IPS-20b (cell line): Measurements from ENCODE around the gene GDPD3.
"Not testable (repeated sequence)": the region's sequence is repeated elsewhere in the genome, so short reads cannot be mapped to it uniquely, and the experiment has no call there.

Experiments used
- H3K27ac ChIP-seq: one replicate; pipeline ENCODE4 v1.5.1; 2013; ENCODE audit warnings: low read length
- H3K27me3 ChIP-seq: 2 replicates; pipeline ENCODE4 v1.6.1; 2013; ENCODE audit warnings: mild to moderate bottlenecking, low read length, inconsistent platforms; ENCODE audit not compliant: insufficient read depth
- H3K36me3 ChIP-seq: 2 replicates; pipeline ENCODE4 v1.6.1; 2013; ENCODE audit warnings: low read depth, mild to moderate bottlenecking, inconsistent platforms, low read length, moderate library complexity; ENCODE audit not compliant: insufficient read depth
- H3K4me1 ChIP-seq: 2 replicates; pipeline ENCODE4 v1.6.1; 2013; ENCODE audit warnings: mild to moderate bottlenecking, control low read depth, inconsistent platforms, low read length, moderate library complexity; ENCODE audit not compliant: insufficient read depth
- H3K4me3 ChIP-seq: 2 replicates; pipeline ENCODE4 v1.5.1; 2013; ENCODE audit warnings: mild to moderate bottlenecking, low read length, inconsistent platforms
- H3K9ac ChIP-seq: 2 replicates; pipeline ENCODE4 v1.6.1; 2013; ENCODE audit warnings: low read depth, mild to moderate bottlenecking, inconsistent platforms, low read length, moderate library complexity
- H3K9me3 ChIP-seq: 2 replicates; pipeline ENCODE4 v1.6.1; 2013; ENCODE audit warnings: mild to moderate bottlenecking, low read depth, low read length, inconsistent platforms; ENCODE audit not compliant: insufficient read depth

GDPD3 gene

DNA sequence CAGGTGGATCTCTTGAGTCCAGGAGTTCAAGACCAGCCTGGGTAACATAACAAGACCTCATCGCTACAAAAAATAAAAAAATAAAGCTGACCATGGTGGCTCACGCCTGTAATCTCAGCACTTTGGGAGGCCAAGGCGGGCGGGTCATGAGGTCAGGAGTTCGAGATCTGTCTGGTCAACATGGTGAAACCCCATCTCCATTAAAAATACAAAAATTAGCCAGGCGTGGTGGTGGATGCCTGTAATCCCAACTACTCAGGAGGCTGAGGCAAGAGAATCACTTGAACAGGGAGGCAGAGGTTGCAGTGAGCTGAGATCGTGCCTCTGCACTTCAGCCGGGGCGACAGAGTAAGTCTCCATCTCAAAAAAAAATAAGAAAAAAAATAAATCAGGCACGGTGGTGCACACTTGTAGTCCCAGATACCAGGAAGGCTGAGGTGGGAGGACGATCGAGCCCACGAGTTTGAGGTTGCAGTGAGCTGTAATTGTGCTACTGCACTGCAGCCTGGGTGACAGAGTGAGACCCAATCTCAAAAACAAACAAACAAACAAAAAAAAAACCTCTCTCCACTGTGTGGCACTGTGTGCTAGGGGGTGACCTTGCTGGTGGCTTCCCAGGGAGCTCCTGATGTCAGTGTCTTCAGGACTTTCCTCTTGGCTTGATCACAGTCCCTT is 29.5 kb upstream of the GDPD3 start:
- H3K27ac ChIP-seq: no peak overlapping the region
- no peak overlapping the region for H3K9ac ChIP-seq

DNA sequence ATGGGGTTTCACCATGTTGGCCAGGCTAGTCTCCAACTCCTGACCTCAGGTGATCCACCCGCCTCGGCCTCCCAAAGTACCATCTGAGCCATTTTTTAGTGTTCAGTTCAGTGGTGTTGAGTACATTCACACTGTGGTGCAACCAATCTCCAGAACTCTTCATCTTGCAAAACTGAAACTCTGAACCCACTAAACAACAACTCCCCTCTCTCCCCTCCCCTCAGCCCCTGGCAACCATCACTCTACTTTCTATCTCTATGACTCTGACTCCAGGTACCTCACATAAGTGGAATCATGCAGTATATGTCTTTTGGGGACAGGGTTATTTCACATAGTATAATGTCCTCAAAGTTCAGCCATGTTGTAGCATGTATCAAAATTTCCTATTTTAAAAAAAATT is 28.4 kb upstream of the GDPD3 start:
- Histone ChIP-seq H3K4me3 (no peak overlapping the region), H3K9me3 (no peaks in the 10 kb centered on the region), H3K36me3 (no peaks in the 10 kb centered on the region), H3K9ac (no peak overlapping the region), H3K4me1 (no peaks in the 10 kb centered on the region), H3K27me3 (no peaks in the 10 kb centered on the region), H3K27ac (no peak overlapping the region)

More for the DNA sequence above, 29.5 kb upstream of the GDPD3 start:
- Histone ChIP-seq H3K4me3 (no peak overlapping the region), H3K27me3 (no peaks in the 10 kb centered on the region), H3K4me1 (no peaks in the 10 kb centered on the region), H3K9me3 (no peaks in the 10 kb centered on the region), H3K36me3 (no peaks in the 10 kb centered on the region)

DNA sequence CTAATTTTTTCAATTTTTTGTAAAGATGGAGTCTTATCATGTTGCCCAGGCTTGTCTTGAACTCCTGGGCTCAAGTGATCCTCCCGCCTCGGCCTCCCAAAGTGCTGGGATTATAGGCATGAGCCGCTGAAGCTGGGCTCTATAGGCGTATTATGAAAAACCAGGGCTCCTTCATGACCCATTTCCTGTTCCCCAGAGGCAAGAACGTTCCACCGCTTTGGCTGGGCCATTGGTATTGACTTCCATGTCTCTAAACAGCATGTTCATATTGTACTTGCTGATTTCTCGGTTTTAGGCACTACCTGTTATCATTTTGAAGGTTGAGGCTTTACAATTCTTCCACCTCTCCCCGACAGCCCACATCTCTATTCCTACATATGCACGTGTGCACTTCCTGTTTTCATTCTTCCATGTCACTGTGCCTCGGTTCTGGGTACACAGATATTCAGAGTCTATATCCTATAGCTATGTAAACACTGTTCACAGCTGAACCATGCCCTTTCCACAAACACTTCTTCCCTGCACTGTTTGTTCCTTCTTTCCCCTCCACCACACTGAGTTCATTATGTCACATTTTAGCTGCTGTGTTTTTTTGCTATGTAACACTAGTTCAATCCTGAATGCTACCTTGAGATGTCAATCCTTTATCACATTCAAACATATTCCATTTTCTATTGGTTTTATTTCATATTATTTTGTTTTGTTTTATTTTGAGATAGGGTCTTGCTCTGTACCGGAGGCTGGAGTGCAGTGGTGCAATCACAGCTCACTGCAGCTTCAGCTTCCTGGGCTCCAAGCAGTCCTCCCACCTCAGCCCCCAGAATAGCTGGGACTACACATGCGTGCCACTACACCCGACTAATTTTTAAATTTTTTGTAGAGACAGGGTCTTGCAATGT is 26.5 kb upstream of the GDPD3 start:
- H3K9me3 ChIP-seq: no peaks in the 10 kb centered on the region
- H3K4me1 ChIP-seq: no peaks in the 10 kb centered on the region
- no peak overlapping the region for H3K27ac ChIP-seq
- no peaks in the 10 kb centered on the region for H3K27me3 ChIP-seq
- no peak overlapping the region for H3K9ac ChIP-seq
- no peak overlapping the region for H3K4me3 ChIP-seq
- H3K36me3 ChIP-seq: no peaks in the 10 kb centered on the region

DNA sequence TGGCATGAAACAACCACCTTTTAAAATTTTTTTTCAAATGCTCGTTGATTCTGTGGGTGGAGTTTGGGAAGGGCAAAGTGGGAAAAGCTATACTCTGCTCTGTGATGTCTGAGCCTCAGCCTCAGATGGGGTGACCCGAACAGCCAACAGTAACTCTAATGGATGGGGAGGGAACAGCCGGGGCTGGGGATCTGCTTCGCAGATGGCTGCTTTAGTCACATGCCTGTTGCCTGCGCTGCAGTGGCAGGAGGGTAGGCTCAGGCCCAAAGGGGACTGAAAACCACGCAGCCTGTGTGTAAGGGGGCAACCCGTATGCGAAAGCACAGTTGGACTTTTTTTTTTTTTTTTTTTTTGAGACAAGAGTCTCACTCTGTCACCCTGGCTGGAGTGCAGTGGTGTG is 24.6 kb upstream of the GDPD3 start:
- Histone ChIP-seq H3K9ac (no peak overlapping the region), H3K27ac (no peak overlapping the region), H3K27me3 (no peaks in the 10 kb centered on the region)

DNA sequence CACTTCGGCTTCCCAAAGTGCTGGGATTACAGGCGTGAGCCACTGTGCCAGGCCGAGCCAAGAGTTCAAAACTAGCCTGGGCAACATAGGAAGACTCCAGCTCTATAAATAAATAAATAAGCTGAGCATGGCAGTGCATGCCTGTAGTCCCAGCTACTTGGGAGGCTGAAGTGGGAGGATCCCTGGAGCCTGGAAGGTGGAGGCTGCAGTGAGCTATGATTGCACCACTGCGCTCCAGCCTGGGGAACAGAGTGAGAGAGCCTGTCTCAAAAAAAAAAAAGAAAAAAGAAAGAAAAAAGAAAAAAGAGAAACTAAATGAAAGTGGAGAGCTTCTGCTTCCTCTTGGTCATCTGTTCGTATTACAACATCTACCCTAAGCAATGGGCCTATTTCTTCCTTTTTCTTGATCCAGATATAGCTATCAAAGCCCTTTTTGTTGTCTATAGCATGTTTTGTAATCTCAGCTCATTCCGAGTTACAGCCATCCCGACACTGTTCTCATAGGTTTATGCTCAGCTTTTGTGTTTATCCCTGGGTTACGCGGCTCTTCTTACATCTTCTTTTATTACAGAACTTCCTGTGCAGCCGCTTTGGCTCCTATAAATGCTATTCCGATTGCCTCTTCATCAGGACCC is 23.8 kb upstream of the GDPD3 start:
- H3K9me3 ChIP-seq: no peaks in the 10 kb centered on the region
- no peaks in the 10 kb centered on the region for H3K4me1 ChIP-seq
- H3K36me3 ChIP-seq: no peaks in the 10 kb centered on the region
- H3K4me3 ChIP-seq: no peak overlapping the region
- no peak overlapping the region for H3K9ac ChIP-seq
- H3K27me3 ChIP-seq: no peaks in the 10 kb centered on the region
- H3K27ac ChIP-seq: no peak overlapping the region

More for the DNA sequence above, 24.6 kb upstream of the GDPD3 start:
- Histone ChIP-seq H3K36me3 (no peaks in the 10 kb centered on the region), H3K4me1 (no peaks in the 10 kb centered on the region), H3K9me3 (no peaks in the 10 kb centered on the region), H3K4me3 (no peak overlapping the region)

DNA sequence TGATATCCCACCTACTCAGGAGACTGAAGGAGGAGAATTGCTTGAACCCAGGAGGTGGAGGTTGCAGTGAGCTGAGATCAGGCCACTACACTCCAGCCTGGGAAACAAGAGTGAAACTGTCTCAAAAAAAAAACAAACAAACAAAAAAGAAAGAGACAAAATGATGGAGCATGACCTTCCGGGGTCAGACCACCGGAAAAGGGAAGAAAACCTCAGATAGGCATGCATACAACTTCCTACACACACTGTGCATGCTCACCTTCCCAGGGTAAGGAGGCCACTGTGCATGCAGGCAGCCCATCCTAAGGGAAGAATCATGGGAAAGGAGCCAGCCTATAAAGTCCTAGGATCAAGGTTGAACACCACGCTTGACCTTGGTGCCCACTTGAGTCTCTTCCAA is 19.3 kb upstream of the GDPD3 start:
- no peak overlapping the region for H3K27ac ChIP-seq
- no peaks in the 10 kb centered on the region for H3K27me3 ChIP-seq
- no peak overlapping the region for H3K4me3 ChIP-seq
- H3K36me3 ChIP-seq: no peaks in the 10 kb centered on the region
- H3K9ac ChIP-seq: no peak overlapping the region
- no peaks in the 10 kb centered on the region for H3K9me3 ChIP-seq
- no peaks in the 10 kb centered on the region for H3K4me1 ChIP-seq

DNA sequence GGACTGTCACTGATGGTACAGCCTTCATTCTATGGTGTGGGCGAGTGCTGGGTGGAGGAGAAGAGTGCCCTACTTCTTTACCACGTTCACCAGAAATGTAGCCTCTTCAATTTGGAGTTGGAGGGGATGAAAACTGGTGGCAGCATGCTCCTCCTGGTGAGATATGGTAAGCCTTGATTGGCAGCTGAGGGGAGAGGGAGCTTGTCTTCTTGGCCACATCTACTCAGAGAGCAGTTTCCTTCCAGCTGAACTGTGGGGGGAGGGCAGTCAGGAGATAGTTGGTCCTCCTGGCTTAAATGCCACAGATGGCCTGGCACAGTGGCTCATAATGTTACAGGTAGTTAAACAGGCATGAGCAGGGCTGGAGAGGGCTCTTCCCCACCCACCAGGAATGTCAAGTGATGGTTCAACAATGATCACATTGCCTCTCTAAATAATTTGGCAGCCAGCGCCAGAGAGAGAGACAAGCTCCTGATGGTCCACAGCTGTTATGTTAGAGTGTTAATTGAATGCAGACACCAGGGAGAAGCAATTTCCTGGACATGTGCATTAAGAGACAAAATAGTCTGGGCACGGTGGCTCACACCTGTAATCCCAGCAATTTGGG is 18.6 kb upstream of the GDPD3 start:
- H3K27me3 ChIP-seq: no peaks in the 10 kb centered on the region
- no peak overlapping the region for H3K9ac ChIP-seq
- H3K27ac ChIP-seq: no peak overlapping the region
- H3K4me3 ChIP-seq: no peak overlapping the region
- no peaks in the 10 kb centered on the region for H3K4me1 ChIP-seq
- H3K36me3 ChIP-seq: no peaks in the 10 kb centered on the region
- H3K9me3 ChIP-seq: no peaks in the 10 kb centered on the region

DNA sequence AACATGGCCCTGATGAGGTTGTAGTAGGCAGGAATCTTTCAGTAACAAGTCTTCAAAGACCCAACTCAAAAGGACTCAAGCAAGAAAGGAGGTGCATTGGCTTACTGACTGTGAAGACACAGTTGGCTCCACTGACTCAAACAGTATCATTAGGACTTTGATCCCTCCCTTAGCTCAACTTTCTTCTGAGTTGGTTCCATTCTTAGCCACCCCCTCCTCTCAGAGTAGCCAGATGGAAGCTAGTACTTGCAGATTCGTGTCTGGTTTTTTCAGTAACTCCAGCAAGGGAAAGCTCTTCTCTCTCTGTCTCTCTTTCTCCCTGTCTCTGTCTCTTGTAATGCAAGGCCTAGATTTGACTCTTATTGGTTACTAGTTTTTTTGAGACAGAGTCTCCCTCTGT is 14.7 kb upstream of the GDPD3 start:
- H3K4me3 ChIP-seq: no peak overlapping the region
- no peaks in the 10 kb centered on the region for H3K9me3 ChIP-seq
- H3K9ac ChIP-seq: no peak overlapping the region
- H3K4me1 ChIP-seq: no peaks in the 10 kb centered on the region
- H3K36me3 ChIP-seq: no peaks in the 10 kb centered on the region
- no peak overlapping the region for H3K27ac ChIP-seq
- no peaks in the 10 kb centered on the region for H3K27me3 ChIP-seq

DNA sequence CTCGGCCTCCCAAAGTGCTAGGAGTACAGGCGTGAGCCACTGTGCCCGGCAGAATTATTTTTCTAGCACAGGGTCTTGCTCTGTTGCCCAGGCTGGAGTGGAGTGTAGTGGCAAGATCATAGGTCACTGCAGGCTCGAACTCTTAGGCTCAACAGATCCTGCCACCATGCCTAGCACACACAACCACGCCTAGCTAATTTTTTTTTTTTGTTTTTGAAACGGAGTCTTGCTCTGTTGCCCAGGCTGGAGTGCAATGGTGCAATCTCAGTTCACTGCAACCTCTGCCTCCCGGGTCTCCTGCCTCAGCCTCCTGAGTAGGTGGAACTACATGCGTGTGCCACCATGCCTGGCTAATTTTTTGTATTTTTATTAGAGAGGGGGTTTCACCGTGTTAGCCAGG is 12.4 kb upstream of the GDPD3 start:
- not testable (repeated sequence) for H3K9ac ChIP-seq

DNA sequence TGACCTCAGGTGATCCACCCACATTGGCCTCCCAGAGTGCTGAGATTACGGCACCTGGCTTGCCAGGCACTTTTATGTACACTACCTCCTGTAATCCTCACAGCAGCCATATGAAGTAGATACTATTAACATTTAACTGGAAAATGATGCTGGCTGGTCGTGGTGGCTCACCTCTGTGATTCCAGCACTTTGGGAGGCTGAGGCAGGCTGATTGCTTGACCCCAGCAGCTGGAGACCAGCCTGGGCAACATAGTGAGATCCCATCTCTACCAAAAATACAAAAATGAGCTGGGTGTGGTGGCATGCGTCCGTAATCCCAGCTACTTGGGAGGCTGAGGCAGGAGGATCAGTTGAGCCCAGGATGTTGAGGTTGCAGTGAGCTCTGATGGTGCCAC is 11.6 kb upstream of the GDPD3 start:
- Histone ChIP-seq H3K4me3 (no peak overlapping the region), H3K9me3 (no peaks in the 10 kb centered on the region), H3K27me3 (no peaks in the 10 kb centered on the region), H3K9ac (no peak overlapping the region), H3K36me3 (no peaks in the 10 kb centered on the region), H3K27ac (no peak overlapping the region), H3K4me1 (peaks cover 3% of the 10 kb centered on the region; the same call in 1 of the 2 replicates)

More for the DNA sequence above, 12.4 kb upstream of the GDPD3 start:
- H3K4me1 ChIP-seq, H3K36me3 ChIP-seq, H3K4me3 ChIP-seq, H3K27ac ChIP-seq, H3K27me3 ChIP-seq, H3K9me3 ChIP-seq: not testable (repeated sequence)

DNA sequence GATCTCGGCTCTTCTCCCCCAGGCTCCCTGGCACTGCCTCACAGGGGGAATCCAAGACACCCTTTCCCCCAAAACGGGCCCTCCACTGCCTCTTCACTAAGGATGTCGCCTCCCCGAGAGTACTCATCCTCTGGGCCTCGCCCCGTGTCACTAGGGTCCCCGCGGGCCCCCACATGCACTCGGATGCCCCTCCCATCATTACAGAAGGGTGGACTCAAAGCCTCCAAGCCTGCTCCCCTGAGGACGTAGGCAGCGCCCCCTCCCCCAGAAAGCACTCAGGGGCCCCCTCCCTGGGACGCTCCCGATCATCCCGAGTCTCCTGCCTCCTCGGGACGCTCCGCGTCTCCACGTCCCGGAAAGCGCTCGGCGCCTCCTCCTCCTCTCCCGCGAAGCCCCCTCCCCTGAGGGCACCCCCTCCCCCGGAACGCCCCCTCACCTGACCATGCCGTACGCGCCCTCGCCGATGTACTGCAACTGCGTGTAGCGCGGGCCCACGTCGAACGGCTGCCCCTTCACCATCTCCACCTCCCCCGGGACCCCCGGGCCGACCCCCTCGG is 9.3 kb upstream of the GDPD3 start:
- Histone ChIP-seq H3K4me3 (peak overlapping the region; percentile 86), H3K9ac (peak overlapping the region; percentile 80; the same call in 1 of the 2 replicates), H3K9me3 (no peaks in the 10 kb centered on the region), H3K4me1 (peaks cover 3% of the 10 kb centered on the region; the same call in 1 of the 2 replicates), H3K27me3 (no peaks in the 10 kb centered on the region), H3K36me3 (peaks cover 11% of the 10 kb centered on the region; the same call in 1 of the 2 replicates), H3K27ac (no peak overlapping the region)
